Adipocyte (in vitro differentiated cells): Measurements from ENCODE around the gene STAG1.
"Not testable (repeated sequence)": the region's sequence is repeated elsewhere in the genome, so short reads cannot be mapped to it uniquely, and the experiment has no call there.

Experiments used
- DNase-seq: peaks from one replicate; pipeline ENCODE4 v3.0.0-alpha.2; 2015; ENCODE audit warnings: low read depth
- H3K27me3 ChIP-seq: replicated peaks from 2 replicates; pipeline ENCODE4 v1.7.0; 2013; ENCODE audit warnings: mild to moderate bottlenecking, low read length, moderate library complexity; ENCODE audit not compliant: control insufficient read depth, insufficient read depth
- H3K36me3 ChIP-seq: 2 replicates; pipeline ENCODE4 v1.7.0; 2013; ENCODE audit warnings: low read length, mild to moderate bottlenecking, moderate library complexity; ENCODE audit not compliant: control insufficient read depth, insufficient read depth, severe bottlenecking
- H3K4me1 ChIP-seq: 2 replicates; pipeline ENCODE4 v1.7.0; 2013; ENCODE audit warnings: mild to moderate bottlenecking, low read length, moderate library complexity; ENCODE audit not compliant: control insufficient read depth, insufficient read depth
- H3K4me3 ChIP-seq: 2 replicates; pipeline ENCODE4 v1.7.0; 2013; ENCODE audit warnings: mild to moderate bottlenecking, low read length, moderate library complexity
- H3K9ac ChIP-seq: 2 replicates; pipeline ENCODE4 v1.7.0; 2013; ENCODE audit warnings: mild to moderate bottlenecking, low read length, moderate library complexity
- H3K9me3 ChIP-seq: 2 replicates; pipeline ENCODE4 v1.7.0; 2013; ENCODE audit warnings: mild to moderate bottlenecking, low read length, moderate library complexity; ENCODE audit not compliant: control insufficient read depth

Gene STAG1

GRCh38 chr3:136722916-136723315, 29.3 kb downstream of the STAG1 start:
- H3K9ac ChIP-seq, H3K27me3 ChIP-seq, H3K36me3 ChIP-seq, DNase-seq, H3K4me3 ChIP-seq, H3K4me1 ChIP-seq, H3K9me3 ChIP-seq: not testable (repeated sequence)

GRCh38 chr3:136722399-136722798, 29.8 kb downstream of the STAG1 start:
- H3K9ac ChIP-seq, H3K4me3 ChIP-seq, H3K4me1 ChIP-seq, H3K9me3 ChIP-seq, DNase-seq, H3K27me3 ChIP-seq, H3K36me3 ChIP-seq: not testable (repeated sequence)

GRCh38 chr3:136720091-136720490, 32.1 kb downstream of the STAG1 start:
- Histone ChIP-seq H3K4me1 (peaks cover 5% of the 10 kb centered on the region), H3K9me3 (no peaks in the 10 kb centered on the region), H3K27me3 (no peaks in the 10 kb centered on the region), H3K36me3 (no peaks in the 10 kb centered on the region), H3K4me3 (no peak overlapping the region), H3K9ac (no peak overlapping the region)
- no peak for DNase-seq

- H3K9me3 ChIP-seq, result no peaks in the 10 kb centered on the region
- H3K36me3 ChIP-seq, result no peaks in the 10 kb centered on the region
- H3K4me3 ChIP-seq, result no peak overlapping the region
- DNase-seq, result no peak
- H3K27me3 ChIP-seq, result no peaks in the 10 kb centered on the region
- peaks cover 5% of the 10 kb centered on the region for H3K4me1 ChIP-seq
- H3K9ac ChIP-seq, result no peak overlapping the region
Measured at GRCh38 chr3:136716629-136717028, 35.5 kb downstream of the STAG1 start.

- H3K4me1 ChIP-seq, result no peaks in the 10 kb centered on the region
- H3K9ac ChIP-seq, result no peak overlapping the region
- no peaks in the 10 kb centered on the region for H3K36me3 ChIP-seq
- H3K27me3 ChIP-seq, result no peaks in the 10 kb centered on the region
- DNase-seq, result no peak
- no peak overlapping the region for H3K4me3 ChIP-seq
- no peaks in the 10 kb centered on the region for H3K9me3 ChIP-seq
Measured at GRCh38 chr3:136714020-136714419, 38.2 kb downstream of the STAG1 start.

GRCh38 chr3:136712941-136713340, 39.2 kb downstream of the STAG1 start:
- Histone ChIP-seq H3K4me3 (no peak overlapping the region), H3K27me3 (no peaks in the 10 kb centered on the region), H3K9me3 (no peaks in the 10 kb centered on the region), H3K9ac (no peak overlapping the region), H3K36me3 (no peaks in the 10 kb centered on the region), H3K4me1 (no peaks in the 10 kb centered on the region)
- DNase-seq, result no peak

GRCh38 chr3:136711888-136712287, 40.3 kb downstream of the STAG1 start:
- H3K36me3 ChIP-seq, DNase-seq: not testable (repeated sequence)

GRCh38 chr3:136711277-136711676, 40.9 kb downstream of the STAG1 start:
- Histone ChIP-seq H3K27me3 (no peaks in the 10 kb centered on the region), H3K9me3 (no peaks in the 10 kb centered on the region), H3K4me3 (no peak overlapping the region), H3K9ac (no peak overlapping the region), H3K4me1 (no peaks in the 10 kb centered on the region), H3K36me3 (no peaks in the 10 kb centered on the region)
- DNase-seq, result no peak

More at GRCh38 chr3:136711888-136712287, 40.3 kb downstream of the STAG1 start:
- not testable (repeated sequence) for H3K9ac ChIP-seq, H3K4me3 ChIP-seq, H3K27me3 ChIP-seq, H3K9me3 ChIP-seq, H3K4me1 ChIP-seq

- not testable (repeated sequence) for H3K9me3 ChIP-seq, DNase-seq, H3K27me3 ChIP-seq, H3K4me3 ChIP-seq, H3K9ac ChIP-seq, H3K36me3 ChIP-seq, H3K4me1 ChIP-seq
Measured at GRCh38 chr3:136709775-136710174, 42.4 kb downstream of the STAG1 start.

GRCh38 chr3:136708333-136708985, 43.7 kb downstream of the STAG1 start:
- no peaks in the 10 kb centered on the region for H3K9me3 ChIP-seq
- H3K36me3 ChIP-seq, result no peaks in the 10 kb centered on the region
- H3K27me3 ChIP-seq, result no peaks in the 10 kb centered on the region
- no peak for DNase-seq
- no peaks in the 10 kb centered on the region for H3K4me1 ChIP-seq
- H3K4me3 ChIP-seq, result no peak overlapping the region
- H3K9ac ChIP-seq, result no peak overlapping the region

- DNase-seq, result no peak
- no peaks in the 10 kb centered on the region for H3K27me3 ChIP-seq
Measured at GRCh38 chr3:136703429-136703828, 48.7 kb downstream of the STAG1 start.

GRCh38 chr3:136699271-136699828, 52.8 kb downstream of the STAG1 start:
- H3K4me3 ChIP-seq, result no peak overlapping the region
- no peaks in the 10 kb centered on the region for H3K36me3 ChIP-seq
- no peaks in the 10 kb centered on the region for H3K9me3 ChIP-seq
- DNase-seq, result no peak
- peaks cover 13% of the 10 kb centered on the region for H3K4me1 ChIP-seq
- H3K27me3 ChIP-seq, result no peaks in the 10 kb centered on the region
- no peak overlapping the region for H3K9ac ChIP-seq

More at GRCh38 chr3:136703429-136703828, 48.7 kb downstream of the STAG1 start:
- Histone ChIP-seq H3K9ac (no peak overlapping the region), H3K36me3 (no peaks in the 10 kb centered on the region), H3K4me3 (no peak overlapping the region), H3K9me3 (no peaks in the 10 kb centered on the region), H3K4me1 (no peaks in the 10 kb centered on the region)
